GM18520 (cell line): ENCODE measurements around the gene NSUN5.
A peak's percentile ranks its signal among the peaks of the same experiment; 100 is the strongest.
"Not testable (repeated sequence)": the region's sequence is repeated elsewhere in the genome, so short reads cannot be mapped to it uniquely, and the experiment has no call there.

Source experiments
- ATAC-seq: cut with Tn5 transposase; IDR thresholded peaks from one replicate; pipeline ENCODE4 v1.9.1; 2021; ENCODE audit not compliant: unreplicated experiment

The NSUN5 gene

DNA sequence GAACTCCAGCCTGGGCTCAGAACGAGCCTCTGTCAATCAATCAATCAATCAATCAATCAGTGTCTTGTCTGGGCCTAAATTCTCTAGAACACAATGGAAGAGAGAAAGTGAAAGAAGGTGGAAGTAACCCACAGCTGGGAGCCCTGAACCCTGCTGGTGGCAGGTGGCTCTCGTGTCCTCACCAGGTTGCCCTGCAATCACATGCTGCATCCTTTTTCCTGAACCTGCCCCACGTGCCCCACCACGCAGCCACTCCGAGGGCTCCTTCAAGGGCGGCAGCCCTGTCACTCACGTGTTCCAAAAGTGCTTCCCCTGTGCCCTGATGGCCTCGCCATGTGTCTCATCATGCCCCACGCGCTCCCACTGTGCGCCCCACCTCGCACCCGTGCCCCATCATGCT lies 18.8 kb upstream of the NSUN5 start:
- ATAC-seq: not testable (repeated sequence)

- ATAC-seq: not testable (repeated sequence)
These were observed 16.8 kb upstream of the NSUN5 start for GRCh38 chr7:73325424-73325823.

DNA sequence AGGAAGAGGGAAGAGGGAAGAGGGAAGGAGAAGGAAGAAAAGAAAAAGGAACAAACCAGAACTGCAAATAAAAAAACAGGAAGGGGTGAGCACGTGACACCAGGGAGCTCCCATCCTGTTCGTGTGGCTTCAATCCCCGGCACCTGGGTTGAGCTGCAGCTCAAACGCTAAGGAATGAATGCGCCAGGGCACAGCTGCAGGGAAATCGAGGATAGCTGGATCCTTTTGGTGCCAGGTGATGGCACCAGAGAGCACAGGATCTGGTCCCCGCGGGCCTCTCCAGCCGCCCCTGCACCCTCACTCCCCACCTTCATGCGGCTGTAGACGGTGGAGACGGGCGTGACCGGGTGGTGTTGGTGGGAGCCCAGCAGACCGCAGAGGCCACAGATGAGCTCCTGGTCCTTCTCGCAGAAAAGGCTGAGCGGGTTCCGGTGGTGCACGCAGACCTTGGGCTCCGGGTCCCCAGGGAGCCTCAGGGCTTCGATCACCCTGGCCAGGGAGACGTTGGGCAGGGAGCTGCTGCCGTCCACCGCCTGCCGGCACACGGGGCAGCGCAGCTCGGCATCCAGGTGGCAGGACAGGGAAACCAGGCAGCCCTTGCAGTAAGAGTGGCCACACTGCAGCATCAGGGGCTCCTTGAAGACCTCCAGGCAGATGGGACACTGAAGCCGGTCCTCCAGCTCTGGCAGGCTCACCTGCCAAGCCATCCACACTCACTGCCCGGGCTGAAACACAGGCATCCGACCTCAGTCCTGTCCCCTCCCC lies 15.6 kb upstream of the NSUN5 start:
- not testable (repeated sequence) for ATAC-seq

- not testable (repeated sequence) for ATAC-seq
These were observed 14.9 kb upstream of the NSUN5 start for GRCh38 chr7:73323434-73324080.

DNA sequence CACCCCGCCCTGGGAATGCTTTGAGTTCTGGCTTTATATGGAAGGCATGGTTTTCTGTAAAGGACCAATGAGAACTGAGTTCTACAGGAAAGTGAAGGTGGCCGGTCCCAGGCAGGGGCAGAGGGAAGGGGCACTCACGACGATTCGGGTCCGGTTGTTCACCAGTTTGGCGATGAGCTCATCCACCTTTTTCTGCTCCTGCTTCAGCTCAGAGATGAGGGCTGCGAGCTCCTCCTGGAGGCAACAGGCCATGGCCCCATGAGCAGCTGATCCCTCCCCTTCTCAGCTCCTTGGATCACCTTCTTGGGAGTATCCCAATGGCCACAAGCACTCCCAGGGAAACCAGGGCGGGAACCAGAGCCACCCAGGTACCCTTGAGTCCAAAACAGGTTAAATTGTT lies 11.4 kb upstream of the NSUN5 start:
- not testable (repeated sequence) for ATAC-seq

DNA sequence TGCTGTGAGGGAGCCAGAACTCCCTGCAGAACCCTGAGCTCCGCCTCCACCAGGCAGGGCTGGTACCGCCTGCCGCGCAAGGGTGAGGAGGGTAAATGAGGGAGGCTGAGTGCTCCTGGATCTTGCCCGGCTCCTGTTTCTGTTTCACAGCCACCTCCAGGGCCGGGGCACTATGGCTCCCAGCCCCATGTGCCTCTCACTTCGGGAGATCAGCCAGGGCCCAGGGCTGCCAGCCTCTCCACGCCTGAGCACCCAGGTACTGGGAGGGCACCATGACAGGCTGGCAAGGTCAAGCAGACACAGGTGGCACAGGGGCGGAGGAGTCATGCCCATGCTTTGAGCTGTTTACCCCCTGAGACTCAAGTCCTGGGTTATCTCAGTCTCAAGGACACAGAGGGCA lies 10.9 kb upstream of the NSUN5 start:
- not testable (repeated sequence) for ATAC-seq

DNA sequence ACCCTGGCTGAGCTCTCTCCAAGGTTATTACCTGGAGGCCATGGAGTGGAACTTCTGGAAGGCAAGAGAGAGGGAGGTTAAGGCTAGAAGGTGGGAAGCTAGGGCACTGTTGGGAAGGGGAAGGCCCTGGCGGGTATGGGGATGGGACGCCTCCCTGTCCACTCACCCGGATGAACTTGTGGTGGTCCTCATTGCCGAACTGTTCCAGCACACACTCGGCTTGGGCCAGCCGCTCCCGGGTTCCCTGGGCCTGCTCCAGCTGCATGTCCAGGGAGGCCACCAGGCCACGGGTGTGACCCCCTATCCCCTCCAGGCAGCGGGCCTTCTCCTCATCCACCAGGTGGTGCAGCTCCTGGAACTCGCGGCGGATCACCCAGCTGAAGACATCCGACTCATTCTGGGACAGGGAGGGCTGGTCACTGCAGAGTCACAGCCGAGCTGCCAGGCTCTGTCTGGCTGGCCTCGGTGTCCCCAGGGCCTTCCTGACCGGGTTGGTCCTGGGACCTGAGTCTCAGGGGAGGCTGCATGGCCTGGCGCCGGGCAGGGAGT lies 10.1 kb upstream of the NSUN5 start:
- not testable (repeated sequence) for ATAC-seq

GRCh38 chr7:73316521-73316920 lies 7.9 kb upstream of the NSUN5 start:
- ATAC-seq: no peak

DNA sequence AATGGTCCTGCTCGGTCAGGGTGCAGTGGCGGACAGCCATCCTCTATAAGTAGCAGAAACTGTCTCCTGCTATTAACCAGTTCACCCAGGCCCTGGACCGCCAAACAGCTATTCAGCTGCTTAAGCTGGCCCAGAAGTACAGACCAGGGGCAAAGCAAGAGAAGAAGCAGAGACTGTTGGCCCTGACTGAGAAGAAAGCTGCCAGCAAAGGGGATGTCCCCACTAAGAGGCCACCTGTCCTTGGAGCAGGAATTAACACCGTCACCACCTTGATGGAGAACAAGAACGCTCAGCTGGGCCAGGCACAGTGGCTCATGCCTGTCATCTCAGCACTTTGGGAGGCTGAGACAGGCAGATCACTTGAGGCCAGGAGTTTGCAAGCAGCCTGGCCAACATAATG lies 5.6 kb upstream of the NSUN5 start:
- ATAC-seq: no peak

GRCh38 chr7:73313521-73313906 lies 4.9 kb upstream of the NSUN5 start:
- ATAC-seq: no peak

- ATAC-seq: no peak
These were observed 4.3 kb upstream of the NSUN5 start for GRCh38 chr7:73312831-73313520.

- ATAC-seq: not testable (repeated sequence)
These were observed 2.8 kb upstream of the NSUN5 start for GRCh38 chr7:73311421-73311820.

DNA sequence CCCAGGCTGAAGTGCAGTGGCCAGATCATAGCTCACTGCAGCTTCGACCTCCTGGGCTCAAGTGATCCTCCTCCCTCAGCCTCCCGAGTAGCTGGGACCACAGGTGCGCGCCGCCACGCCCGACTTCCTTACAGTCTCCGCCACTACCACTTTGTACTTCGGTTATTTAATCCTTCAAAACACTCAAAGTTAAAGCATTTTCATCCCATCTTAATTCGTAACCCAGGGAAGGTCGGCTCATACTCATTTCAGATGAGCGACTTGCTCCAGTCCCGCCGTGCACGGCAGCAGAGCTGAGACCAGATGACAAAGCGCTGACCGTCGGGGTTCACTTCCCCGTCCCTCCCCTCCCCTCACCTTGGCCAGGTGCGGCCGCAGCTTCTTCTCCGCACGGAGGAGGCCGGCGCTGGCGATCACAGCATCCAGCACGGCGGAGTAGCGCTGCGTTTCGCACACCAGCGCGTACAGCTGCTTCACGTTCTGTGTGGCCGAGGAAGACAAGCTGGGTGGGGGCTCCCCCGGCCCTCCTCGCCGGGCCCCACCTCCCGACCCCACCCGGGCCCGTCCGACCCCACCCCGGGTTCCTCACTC lies 457 bp downstream of the NSUN5 start:
- ATAC-seq: peak; percentile 12

DNA sequence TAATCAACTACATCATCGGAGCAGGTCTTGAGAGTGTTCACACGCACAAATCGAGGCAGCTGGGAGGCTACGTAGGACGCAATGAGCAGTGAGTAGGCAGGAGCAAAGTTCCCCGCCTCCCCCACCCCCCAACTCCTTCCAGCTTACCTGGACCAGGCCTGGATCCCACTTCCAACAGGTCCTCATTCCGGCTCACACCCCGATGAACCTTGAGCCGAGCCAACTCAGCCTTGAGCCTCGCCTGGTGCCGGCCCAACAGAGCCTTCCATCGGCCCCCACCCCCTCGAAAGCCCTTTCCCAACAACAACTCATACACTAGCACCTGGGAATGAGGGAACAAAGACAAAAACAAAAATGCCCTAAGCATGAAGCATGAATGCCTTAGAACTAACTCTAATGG lies 1.2 kb downstream of the NSUN5 start:
- no peak for ATAC-seq

GRCh38 chr7:73304612-73305387 lies 3.8 kb downstream of the NSUN5 start:
- not testable (repeated sequence) for ATAC-seq

DNA sequence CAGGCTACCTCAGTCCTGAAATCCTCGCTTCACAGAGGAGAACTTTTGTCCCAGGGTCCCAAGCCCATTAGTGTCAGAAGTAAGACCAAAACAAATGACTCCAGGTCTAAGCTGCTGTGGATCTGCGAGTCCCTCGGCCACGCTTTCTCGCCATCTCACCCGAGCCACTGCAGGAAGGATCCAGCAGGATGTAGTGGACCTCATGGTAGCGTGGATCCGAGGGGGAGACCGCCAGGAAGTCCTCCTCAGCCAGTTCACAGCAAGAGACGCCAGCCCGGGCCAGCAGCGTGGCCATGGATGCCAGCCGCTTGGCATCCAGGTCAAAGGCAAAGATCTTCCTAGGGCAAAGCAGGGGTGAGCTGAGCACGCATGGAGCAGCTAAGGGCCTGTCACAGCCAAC lies 4.6 kb downstream of the NSUN5 start:
- ATAC-seq: no peak

GRCh38 chr7:73303546-73303945 lies 5.1 kb downstream of the NSUN5 start:
- ATAC-seq: no peak

DNA sequence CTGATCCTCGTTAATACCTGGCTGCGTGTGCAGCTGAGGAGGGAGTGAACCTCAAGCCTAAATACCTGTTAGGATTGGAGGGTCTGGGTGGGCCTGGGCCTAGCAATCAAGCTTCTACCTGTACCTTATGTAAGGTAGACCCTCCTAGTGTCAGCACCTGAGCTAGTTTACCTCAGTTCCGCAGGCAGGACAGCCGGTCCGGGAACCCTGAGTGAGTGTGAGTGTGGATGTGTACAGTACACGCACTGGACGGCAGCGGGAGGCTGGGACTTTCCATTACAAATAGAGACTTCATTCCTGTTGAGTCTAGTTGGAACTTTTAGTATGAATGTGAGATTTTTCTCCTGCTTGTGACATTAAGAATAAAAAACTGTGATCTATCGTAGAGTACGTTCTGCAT lies 5.8 kb downstream of the NSUN5 start:
- ATAC-seq: not testable (repeated sequence)

- ATAC-seq: not testable (repeated sequence)
These were observed 7.5 kb downstream of the NSUN5 start for GRCh38 chr7:73301108-73301507.

GRCh38 chr7:73299812-73300211 lies 8.8 kb downstream of the NSUN5 start:
- not testable (repeated sequence) for ATAC-seq
